Stimulated activated CD4-positive, alpha-beta T cell treated with anti-CD3 and anti-CD28 coated beads, Interleukin-12 subunit alpha, Interleukin-12 subunit beta, amount 100 ng/mL, for 4 hours (primary cell): Measurements from ENCODE around the gene ALKAL2.

Source experiments
- DNase-seq: peaks from one replicate; pipeline ENCODE4 v3.0.0-alpha.2; 2020

ALKAL2 gene

DNA sequence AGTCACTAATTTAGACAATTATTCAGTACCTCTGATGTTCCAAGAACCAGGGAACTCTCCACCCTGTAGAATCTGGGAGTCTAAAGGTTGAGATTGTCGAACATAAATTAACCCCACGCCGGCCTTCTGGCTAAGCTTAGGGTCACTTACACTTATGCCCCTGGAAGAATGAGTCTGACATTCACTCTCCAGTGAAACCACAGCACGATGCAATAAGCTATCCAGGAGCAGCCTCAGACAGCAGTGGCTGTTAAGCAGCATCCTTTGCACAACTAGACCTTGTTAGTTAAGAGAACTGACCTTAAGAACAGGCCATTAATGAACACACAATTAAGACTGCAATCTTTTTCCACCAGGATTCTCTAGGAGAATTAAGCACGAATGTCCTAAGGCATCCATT is 49.0 kb downstream of the ALKAL2 start:
- no peak for DNase-seq

DNA sequence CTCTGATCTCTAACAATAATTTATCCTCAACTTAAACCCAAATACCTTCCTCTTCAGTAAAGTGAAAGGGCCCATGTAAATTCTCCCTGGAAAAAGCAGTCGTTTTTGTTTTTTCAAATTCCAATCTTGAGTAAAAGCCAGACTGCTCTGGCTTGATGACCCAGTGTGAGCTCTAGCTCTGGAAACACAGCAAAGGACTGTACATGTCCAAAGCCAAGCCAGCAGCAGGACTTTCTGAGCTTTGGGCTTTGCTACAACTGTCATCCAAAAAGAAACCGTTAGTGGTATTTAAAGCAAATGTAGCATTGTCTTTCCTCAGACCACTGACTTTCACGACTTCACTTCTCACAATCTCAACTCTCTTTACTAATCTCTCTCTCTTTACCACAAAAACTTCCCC is 49.5 kb downstream of the ALKAL2 start:
- no peak for DNase-seq

DNA sequence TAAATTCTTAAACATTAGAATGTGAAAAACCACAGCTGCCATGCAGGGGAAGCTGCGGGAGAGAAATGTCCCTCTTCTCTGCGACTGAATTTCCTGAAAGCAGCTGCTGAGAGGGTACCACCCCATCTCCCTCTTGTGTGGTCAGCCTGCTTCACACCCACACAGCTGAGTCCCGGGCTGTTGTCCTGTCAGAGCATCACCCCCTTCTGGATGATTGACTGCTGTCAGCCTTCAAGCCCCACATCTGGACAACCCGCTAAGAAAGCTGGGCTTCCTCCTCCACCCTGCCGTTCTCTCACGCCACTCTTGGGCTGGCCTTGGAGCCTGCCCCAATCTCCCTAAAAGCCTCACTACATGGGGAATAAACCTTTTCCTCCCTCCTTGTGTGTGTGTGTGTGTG is 50.0 kb downstream of the ALKAL2 start:
- no peak for DNase-seq

DNA sequence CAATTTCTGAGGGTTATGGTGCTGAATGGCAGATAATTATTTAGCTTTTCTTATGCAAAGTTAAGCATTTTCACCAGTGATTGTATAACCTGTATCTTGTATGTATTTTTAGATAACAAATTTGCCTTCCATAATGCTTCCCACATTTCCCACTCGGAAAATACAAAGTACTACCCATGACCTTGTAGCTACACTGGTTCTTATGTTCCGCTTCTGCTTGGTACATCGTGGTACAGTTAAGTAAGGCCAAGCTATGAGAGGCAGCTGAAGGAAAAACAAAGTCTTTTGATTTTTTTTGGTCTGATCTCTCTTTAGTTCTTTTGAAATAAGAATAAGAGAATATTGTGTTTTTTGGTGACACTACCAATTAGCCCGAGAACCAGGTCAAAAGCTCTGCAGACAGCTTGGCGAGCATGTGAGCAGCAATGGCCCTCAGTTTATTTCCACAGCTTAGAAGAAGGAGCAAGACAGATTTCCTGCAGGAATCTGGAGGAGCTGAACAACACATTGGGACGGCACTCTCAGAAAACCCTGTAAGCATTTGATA is 50.8 kb downstream of the ALKAL2 start:
- DNase-seq, result no peak

DNA sequence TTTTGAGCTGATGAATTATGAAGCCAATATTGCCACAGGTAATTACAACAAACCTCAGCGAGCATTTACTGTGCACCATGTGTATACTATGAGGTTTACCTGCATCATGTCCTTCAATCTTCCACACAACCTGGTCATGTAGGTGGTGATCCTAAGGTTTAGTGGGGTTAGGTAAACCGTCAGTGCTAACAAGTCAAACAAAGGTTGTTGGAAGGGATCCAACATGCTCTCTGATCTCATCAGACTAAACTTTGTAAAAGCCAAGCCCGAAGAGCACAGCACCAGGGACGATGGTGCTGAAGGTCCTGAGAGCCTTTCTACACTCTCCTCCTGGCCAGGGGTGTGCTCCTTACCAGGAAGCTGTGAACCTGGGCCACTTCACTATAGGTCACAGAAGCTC is 53.5 kb downstream of the ALKAL2 start:
- no peak for DNase-seq

DNA sequence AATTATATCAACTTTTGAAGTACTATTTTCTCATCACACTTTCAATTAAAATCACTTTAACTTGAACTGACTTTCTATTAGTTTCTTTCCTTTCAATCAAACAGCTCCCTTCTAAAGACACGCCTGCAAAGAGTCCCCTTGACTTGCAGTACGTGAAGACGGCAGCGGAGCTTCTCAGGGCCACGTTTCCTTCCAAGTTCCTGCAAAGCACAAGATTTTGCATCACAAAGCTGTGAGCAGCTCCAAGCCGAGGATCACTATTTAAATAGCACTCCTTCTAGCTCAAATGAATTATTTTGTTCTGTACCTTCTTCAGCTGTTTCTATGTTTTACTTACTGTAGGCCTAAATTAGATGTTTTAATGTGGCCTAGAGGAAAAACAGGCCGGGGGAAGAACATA is 54.9 kb downstream of the ALKAL2 start:
- no peak for DNase-seq

DNA sequence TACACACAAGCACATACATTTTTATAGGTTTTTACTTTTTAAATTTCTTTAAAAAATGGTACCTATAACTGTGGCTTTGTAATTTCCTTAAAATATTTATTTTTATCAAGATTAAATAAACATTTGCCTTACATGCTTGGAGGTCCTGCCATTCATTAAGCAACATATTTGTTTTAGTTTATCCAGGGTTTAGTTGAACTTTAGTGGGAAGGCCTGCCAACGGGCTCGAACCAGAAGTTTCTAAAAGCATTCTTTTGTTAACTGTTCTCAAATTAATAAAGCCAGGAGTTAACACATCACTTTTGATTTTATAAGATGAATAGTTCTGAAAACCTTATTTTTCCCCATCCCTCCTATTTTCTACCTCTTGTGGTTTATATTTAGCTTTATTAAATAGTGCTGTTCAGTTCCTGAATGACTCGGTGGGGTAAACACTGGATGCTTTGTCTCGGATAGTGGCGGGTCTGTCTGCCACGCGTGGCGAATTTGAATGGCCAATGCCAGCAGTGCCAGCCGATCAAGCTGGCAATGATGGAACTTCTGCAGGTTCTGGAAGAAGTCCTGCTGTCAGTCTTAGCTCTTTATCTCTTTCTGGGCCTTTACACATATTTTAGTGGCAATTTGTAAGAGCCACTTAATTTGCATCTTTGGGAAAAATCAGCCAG is 56.2 kb downstream of the ALKAL2 start:
- no peak for DNase-seq
